Large intestine (tissue), 3 donors: ENCODE data around the gene ALPK1. TPM values are rescaled to one million over a fixed set of nuclear protein-coding genes. Genes with fewer than 3 reads are reported as not detected.

Source experiments
- DNase-seq, 2 donors: peaks; one replicate each; pipeline versions ENCODE4 v3.0.0 to v3.0.0-alpha.2; 2013
- H3K27ac ChIP-seq: one replicate; pipeline ENCODE4 v1.5.1; 2013; ENCODE audit warnings: low read length
- H3K27me3 ChIP-seq: 2 replicates; pipeline ENCODE4 v1.6.1; 2013; ENCODE audit warnings: low read length; ENCODE audit not compliant: control insufficient read depth, insufficient read depth
- H3K36me3 ChIP-seq: 2 replicates; pipeline ENCODE4 v1.6.1; 2013; ENCODE audit warnings: low read length; ENCODE audit not compliant: control insufficient read depth, insufficient read depth
- H3K4me1 ChIP-seq: one replicate; pipeline ENCODE4 v1.6.1; 2013; ENCODE audit warnings: low read length; ENCODE audit not compliant: control insufficient read depth, insufficient read depth
- H3K4me3 ChIP-seq: one replicate; pipeline ENCODE4 v1.5.1; 2013; ENCODE audit warnings: low read length
- H3K9me3 ChIP-seq: one replicate; pipeline ENCODE4 v1.6.1; 2013; ENCODE audit warnings: mild to moderate bottlenecking, low read depth, low read length, moderate library complexity; ENCODE audit not compliant: control insufficient read depth
- WGBS: methylation state at CpG from one replicate; pipeline ENCODE4 v1.1.5; 2013; ENCODE audit warnings: low lambda C conversion rate; ENCODE audit not compliant: insufficient coverage; 5-methylcytosine and 5-hydroxymethylcytosine counted together
- polyA plus RNA-seq: library from polyadenylated mRNA; unstranded; fragments of 120-200 nt; gene quantifications from one replicate; pipeline ENCODE4 v1.2.1, GENCODE V29; 2013

The ALPK1 gene
- polyA plus RNA-seq, 1 donor: 25.5 TPM

- Histone ChIP-seq H3K27me3 (no peaks in the 10 kb centered on the region), H3K9me3 (no peaks in the 10 kb centered on the region), H3K36me3 (peaks cover 10% of the 10 kb centered on the region), H3K4me3 (no peak overlapping the region), H3K27ac (no peak overlapping the region), H3K4me1 (no peaks in the 10 kb centered on the region)
- peak; percentile 4 to 11 for DNase-seq
- 90% methylated on average over 2 of the region's 9 CpGs for WGBS
Measured at GRCh38 chr4:112327965-112328733, 31.0 kb downstream of the ALPK1 start.

DNA sequence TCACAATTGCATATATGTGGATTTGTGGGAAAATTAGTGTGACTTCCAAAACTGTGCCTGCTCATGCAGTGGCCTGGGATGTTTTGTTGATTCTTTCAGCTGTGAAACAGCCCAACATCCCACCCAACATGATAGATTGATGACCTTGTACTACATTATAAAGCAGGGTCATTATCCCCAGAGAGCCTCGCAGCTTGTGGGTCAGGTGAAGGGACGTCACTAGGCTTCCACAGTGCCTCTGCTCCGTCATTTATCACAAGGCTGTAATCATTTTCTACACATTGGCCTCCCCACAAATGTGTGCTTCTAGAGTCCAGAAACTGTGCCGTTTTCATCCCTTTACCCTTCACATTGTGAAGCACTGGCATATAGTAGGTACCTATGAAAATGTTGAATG is 31.6 kb downstream of the ALPK1 start:
- DNase-seq: no peak
- peaks cover 10% of the 10 kb centered on the region for H3K36me3 ChIP-seq
- no peaks in the 10 kb centered on the region for H3K4me1 ChIP-seq
- H3K9me3 ChIP-seq: no peaks in the 10 kb centered on the region
- H3K27me3 ChIP-seq: no peaks in the 10 kb centered on the region
- no peak overlapping the region for H3K4me3 ChIP-seq
- no peak overlapping the region for H3K27ac ChIP-seq
- no CpG with 5 or more reads among the region's 4 CpGs for WGBS

GRCh38 chr4:112329672-112330375 is 32.7 kb downstream of the ALPK1 start:
- 100% methylated on average over 3 of the region's 5 CpGs for WGBS
- Histone ChIP-seq H3K27me3 (no peaks in the 10 kb centered on the region), H3K4me1 (no peaks in the 10 kb centered on the region), H3K36me3 (peaks cover 10% of the 10 kb centered on the region), H3K4me3 (no peak overlapping the region), H3K9me3 (no peaks in the 10 kb centered on the region), H3K27ac (no peak overlapping the region)
- DNase-seq: no peak

DNA sequence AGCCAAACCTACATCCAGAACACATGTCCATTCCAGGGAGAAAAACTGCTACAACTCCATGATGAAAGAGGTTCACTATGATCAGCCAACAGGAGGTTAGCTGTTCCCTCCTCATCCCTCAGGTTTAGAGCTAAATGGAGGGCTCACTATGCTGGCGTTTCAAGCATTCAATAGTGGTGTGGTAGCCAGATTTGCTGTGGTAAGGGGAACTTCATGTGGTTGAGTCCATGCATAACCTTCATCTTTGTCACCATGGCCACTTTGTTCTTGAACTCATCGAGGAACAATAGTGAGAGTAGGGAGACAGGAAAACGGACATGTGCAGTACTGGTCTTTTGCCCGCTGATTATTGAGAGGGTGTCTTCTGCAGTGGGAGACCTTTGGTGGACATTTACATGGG is 33.8 kb downstream of the ALPK1 start:
- WGBS: 100% methylated on average over 1 of the region's 4 CpGs
- Histone ChIP-seq H3K27me3 (no peaks in the 10 kb centered on the region), H3K4me3 (no peak overlapping the region), H3K27ac (no peak overlapping the region), H3K36me3 (peaks cover 4% of the 10 kb centered on the region), H3K4me1 (no peaks in the 10 kb centered on the region), H3K9me3 (no peaks in the 10 kb centered on the region)
- DNase-seq: no peak

- H3K4me1 ChIP-seq: no peaks in the 10 kb centered on the region
- DNase-seq: no peak
Measured at GRCh38 chr4:112332398-112332797, 35.2 kb downstream of the ALPK1 start.

GRCh38 chr4:112340023-112340422 is 42.9 kb downstream of the ALPK1 start:
- Histone ChIP-seq H3K4me1 (no peaks in the 10 kb centered on the region), H3K36me3 (peaks cover 4% of the 10 kb centered on the region), H3K27me3 (no peaks in the 10 kb centered on the region), H3K9me3 (no peaks in the 10 kb centered on the region), H3K27ac (no peak overlapping the region), H3K4me3 (no peak overlapping the region)
- 89% methylated on average over 3 of the region's 6 CpGs for WGBS
- DNase-seq: no peak

More at GRCh38 chr4:112332398-112332797, 35.2 kb downstream of the ALPK1 start:
- no peak overlapping the region for H3K27ac ChIP-seq
- H3K4me3 ChIP-seq: no peak overlapping the region
- H3K9me3 ChIP-seq: no peaks in the 10 kb centered on the region
- H3K36me3 ChIP-seq: no peaks in the 10 kb centered on the region
- H3K27me3 ChIP-seq: no peaks in the 10 kb centered on the region

DNA sequence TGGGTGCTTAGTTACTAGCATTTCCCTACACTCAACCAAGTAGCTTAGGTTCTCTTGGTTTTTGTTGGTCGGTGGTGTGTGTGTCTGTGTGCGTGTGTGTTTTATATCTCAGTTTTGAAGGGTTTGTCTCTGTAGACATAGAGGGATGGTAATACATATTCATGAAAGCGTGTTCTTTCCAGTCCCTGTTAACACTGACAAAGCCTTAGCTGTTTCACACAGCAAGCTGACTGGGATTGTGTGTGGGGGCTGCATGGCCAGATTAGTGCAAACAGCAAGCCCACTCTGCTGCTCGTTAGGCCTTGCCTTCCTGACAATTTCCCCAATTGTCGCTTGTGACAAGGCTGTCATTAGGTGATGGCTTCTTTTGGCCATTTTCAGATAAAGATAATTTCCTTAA is 43.9 kb downstream of the ALPK1 start:
- Histone ChIP-seq H3K27ac (no peak overlapping the region), H3K36me3 (peaks cover 4% of the 10 kb centered on the region), H3K4me3 (no peak overlapping the region), H3K27me3 (no peaks in the 10 kb centered on the region), H3K4me1 (no peaks in the 10 kb centered on the region), H3K9me3 (no peaks in the 10 kb centered on the region)
- no peak for DNase-seq
- WGBS: 100% methylated on average over 1 of the region's 5 CpGs

- Histone ChIP-seq H3K27ac (no peak overlapping the region), H3K9me3 (no peaks in the 10 kb centered on the region), H3K27me3 (no peaks in the 10 kb centered on the region), H3K4me3 (no peak overlapping the region), H3K36me3 (peaks cover 4% of the 10 kb centered on the region), H3K4me1 (no peaks in the 10 kb centered on the region)
- DNase-seq: no peak
- 80% methylated on average over 1 of the region's 10 CpGs for WGBS
Measured at GRCh38 chr4:112343330-112344080, 46.3 kb downstream of the ALPK1 start.

DNA sequence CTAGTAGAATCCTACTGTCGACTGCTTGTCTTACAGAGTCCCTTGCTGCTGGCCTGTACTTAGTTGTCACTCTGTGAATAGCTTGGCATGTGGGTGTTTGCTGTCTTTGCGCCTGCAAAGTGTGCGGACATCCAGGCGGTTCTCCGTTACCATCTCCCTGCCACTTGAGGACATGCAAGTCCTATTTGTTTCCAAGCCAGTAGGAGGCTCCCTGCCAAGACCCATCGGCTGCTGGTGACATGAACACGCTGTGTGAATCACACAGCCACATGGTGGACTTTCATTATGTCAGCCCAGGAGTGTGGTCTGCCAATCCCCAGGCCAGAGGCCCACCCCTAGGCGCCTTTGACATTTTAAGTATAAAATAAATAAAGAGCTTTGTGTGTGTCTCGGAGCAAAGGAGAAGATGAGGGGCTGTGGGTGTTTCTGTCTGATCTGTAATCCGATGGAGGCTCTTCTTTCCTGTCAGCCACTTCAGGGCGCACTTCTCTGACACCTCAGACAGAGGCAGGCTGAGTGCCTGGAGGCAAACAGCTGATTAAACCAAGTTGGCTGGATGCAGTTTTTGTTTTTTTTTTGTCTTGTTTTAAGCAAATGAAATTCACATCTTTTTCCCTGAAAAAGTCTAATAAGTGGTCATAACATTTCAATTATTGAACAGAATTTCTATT is 51.5 kb downstream of the ALPK1 start:
- Histone ChIP-seq H3K27me3 (no peaks in the 10 kb centered on the region), H3K4me1 (no peaks in the 10 kb centered on the region), H3K27ac (no peak overlapping the region), H3K9me3 (no peaks in the 10 kb centered on the region), H3K4me3 (no peak overlapping the region), H3K36me3 (peaks cover 3% of the 10 kb centered on the region)
- DNase-seq: peak; percentile 15 to 32
- WGBS: no CpG with 5 or more reads among the region's 11 CpGs

GRCh38 chr4:112352736-112353135 is 55.6 kb downstream of the ALPK1 start:
- no peak for DNase-seq
- Histone ChIP-seq H3K27ac (no peak overlapping the region), H3K9me3 (peaks cover 23% of the 10 kb centered on the region), H3K27me3 (no peaks in the 10 kb centered on the region), H3K4me1 (no peaks in the 10 kb centered on the region), H3K36me3 (peaks cover 8% of the 10 kb centered on the region), H3K4me3 (no peak overlapping the region)
